Gastrocnemius medialis (tissue), 4 donors: Measurements from ENCODE around the gene RFWD3.

Source experiments
- POLR2A ChIP-seq, 2 donors: fragments of 450-650 bp; IDR thresholded peaks; one replicate each; pipeline ENCODE4 v1.6.1; 2017; ENCODE audit warnings: antibody characterized with exemption in 2 of 2, mild to moderate bottlenecking in 2 of 2, moderate library complexity in 2 of 2
- TF ChIP-seq, protein P1 (sequence below), 5 experiments: fragments of 450-650 bp in 3 of 5; fragments of 200-600 bp in 2 of 5; sonication (generic) in 2 of 5; IDR thresholded peaks in 4 of 5; conservative IDR thresholded peaks in 1 of 5; 1 replicate in 4 of 5; 2 replicates in 1 of 5; pipeline ENCODE4 v1.5.1; 2016 to 2019; ENCODE audit warnings: antibody characterized with exemption in 5 of 5, mild to moderate bottlenecking in 3 of 5, moderate library complexity in 3 of 5

DNA sequence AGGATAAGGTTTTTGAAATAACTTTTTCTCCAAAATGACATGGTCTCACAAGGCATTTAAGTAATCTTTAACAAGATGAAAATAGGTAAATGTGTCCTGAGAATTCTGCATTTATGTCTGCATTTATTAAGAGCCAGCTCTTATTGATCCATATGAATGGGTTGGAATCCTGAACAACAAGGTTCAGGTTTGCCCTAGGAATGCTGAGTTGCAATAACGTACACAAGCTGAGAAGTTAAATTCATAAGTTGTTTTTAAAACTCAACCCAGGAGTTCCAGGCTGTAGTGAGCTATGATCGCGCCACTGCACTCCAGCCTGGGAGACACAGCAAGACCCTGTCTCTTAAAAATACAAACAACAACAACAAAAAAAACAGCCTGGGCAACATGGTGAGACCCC lies 87.8 kb downstream of the RFWD3 start:
- TF ChIP-seq POLR2A (IDR thresholded peaks at IDR 0.05) = no peak
- TF ChIP-seq, protein P1, sequence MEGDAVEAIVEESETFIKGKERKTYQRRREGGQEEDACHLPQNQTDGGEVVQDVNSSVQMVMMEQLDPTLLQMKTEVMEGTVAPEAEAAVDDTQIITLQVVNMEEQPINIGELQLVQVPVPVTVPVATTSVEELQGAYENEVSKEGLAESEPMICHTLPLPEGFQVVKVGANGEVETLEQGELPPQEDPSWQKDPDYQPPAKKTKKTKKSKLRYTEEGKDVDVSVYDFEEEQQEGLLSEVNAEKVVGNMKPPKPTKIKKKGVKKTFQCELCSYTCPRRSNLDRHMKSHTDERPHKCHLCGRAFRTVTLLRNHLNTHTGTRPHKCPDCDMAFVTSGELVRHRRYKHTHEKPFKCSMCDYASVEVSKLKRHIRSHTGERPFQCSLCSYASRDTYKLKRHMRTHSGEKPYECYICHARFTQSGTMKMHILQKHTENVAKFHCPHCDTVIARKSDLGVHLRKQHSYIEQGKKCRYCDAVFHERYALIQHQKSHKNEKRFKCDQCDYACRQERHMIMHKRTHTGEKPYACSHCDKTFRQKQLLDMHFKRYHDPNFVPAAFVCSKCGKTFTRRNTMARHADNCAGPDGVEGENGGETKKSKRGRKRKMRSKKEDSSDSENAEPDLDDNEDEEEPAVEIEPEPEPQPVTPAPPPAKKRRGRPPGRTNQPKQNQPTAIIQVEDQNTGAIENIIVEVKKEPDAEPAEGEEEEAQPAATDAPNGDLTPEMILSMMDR (IDR thresholded peaks at IDR 0.05 in 4 of 5, conservative IDR thresholded peaks at IDR 0.05 in 1 of 5) = no peak
